Measurements from ENCODE around the gene ZNF628.

The ZNF628 gene

DNA sequence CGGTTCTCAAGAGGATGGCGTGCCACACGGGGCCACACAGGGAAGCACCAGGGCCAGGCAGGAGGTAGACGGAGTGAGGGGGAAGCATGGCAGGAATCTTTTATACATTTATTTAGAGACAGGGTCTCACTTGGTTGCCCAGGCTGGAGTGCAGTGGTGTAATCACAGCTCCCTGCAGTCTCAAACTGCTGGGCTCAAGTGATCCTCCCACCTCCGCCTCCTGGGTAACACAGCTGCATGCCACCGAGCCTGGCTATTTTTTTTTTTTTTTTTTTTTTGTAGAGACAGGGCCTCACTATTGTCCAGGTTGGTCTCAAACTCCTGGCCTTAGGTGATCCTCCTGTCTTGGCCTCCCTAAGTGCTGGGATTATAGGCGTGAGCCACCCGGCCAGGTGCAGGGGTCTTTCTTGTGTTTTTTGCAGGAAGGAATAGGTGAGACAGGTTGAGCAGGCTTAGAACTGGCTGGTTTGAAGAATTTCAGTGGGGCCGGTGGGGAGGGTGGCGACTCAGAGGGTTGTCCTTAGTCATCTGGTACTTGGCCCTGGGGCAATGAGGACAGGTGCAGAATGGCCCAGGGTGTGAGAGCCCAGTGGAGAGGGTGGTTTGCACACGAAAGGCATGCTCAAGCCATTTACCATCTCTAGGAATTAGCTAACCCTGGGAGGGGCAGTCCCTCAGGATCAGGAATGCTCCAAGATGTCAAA is 19.4 kb downstream of the ZNF628 start:
- TF ChIP-seq, protein P1, sequence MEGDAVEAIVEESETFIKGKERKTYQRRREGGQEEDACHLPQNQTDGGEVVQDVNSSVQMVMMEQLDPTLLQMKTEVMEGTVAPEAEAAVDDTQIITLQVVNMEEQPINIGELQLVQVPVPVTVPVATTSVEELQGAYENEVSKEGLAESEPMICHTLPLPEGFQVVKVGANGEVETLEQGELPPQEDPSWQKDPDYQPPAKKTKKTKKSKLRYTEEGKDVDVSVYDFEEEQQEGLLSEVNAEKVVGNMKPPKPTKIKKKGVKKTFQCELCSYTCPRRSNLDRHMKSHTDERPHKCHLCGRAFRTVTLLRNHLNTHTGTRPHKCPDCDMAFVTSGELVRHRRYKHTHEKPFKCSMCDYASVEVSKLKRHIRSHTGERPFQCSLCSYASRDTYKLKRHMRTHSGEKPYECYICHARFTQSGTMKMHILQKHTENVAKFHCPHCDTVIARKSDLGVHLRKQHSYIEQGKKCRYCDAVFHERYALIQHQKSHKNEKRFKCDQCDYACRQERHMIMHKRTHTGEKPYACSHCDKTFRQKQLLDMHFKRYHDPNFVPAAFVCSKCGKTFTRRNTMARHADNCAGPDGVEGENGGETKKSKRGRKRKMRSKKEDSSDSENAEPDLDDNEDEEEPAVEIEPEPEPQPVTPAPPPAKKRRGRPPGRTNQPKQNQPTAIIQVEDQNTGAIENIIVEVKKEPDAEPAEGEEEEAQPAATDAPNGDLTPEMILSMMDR (IDR thresholded peaks at IDR 0.05): no peak

DNA sequence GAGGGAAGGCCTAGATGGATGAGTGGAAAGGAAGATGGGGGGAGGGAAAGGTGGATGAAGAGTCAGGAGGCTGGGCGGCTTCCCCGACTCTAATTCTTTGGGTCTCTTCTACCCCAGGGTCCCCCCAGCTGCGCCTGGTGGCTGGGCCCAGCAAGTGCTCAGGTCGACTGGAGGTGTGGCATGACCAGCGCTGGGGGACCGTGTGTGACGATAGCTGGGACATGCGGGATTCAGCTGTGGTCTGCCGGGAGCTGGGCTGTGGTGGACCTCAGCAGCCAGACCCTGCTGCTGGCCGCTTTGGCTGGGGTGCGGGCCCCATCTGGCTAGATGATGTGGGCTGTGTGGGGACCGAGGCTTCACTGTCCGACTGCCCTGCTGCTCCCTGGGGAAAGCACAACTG is 21.3 kb downstream of the ZNF628 start:
- TF ChIP-seq, protein P1 (IDR thresholded peaks at IDR 0.05): no peak

DNA sequence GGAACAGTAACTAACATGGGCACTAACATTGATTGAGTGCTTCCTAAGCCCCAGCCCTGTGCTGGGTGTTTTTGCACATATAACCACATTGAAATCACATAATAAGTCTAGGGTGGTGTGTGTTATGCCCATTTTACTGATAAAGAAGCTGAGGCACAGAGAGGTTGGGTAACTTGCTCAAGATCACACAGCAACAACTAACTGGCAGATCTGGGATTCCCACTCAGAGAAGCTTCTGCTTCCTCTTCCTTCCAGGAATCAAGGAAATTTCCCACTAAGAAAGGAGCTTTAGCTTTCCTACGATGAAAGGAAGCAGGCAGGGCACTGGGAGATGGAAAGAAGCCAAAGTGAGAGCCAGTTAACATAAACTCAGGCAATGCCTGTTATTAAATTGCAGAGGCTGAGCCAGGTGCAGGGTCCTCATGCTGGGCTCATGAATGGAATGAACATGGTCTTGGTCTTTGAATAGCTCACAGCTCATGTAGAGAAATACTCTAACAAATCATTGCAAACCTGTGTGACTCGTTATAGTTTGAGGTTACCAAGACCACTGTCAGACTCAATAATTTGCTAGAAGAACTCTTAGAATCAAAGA is 21.9 kb downstream of the ZNF628 start:
- TF ChIP-seq, protein P1 (IDR thresholded peaks at IDR 0.05): no peak

DNA sequence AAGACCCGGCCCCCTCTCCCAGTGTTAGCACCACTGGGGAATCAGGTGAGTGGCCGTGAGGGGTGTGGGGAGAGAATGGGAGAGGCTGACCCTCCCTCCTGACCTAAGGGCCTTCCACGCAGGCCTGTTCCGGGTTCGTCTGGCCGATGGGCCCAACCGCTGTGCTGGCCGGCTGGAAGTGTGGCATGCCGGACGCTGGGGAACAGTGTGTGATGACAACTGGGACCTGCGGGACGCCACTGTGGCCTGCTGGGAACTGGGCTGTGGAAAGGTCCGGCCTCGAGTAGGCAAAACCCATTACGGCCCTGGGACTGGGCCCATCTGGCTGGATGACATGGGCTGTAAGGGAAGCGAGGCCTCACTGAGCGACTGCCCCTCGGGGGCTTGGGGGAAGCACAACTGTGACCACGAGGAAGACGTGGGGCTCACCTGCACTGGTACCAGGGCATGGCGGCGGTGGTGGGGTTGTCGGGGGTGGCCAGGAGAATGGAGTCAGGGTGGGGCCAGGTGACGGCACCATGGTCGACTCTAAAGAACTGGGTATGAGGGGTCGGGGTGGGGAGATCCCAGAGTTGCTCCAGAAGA is 24.0 kb downstream of the ZNF628 start:
- TF ChIP-seq, protein P1 (IDR thresholded peaks at IDR 0.05): no peak

DNA sequence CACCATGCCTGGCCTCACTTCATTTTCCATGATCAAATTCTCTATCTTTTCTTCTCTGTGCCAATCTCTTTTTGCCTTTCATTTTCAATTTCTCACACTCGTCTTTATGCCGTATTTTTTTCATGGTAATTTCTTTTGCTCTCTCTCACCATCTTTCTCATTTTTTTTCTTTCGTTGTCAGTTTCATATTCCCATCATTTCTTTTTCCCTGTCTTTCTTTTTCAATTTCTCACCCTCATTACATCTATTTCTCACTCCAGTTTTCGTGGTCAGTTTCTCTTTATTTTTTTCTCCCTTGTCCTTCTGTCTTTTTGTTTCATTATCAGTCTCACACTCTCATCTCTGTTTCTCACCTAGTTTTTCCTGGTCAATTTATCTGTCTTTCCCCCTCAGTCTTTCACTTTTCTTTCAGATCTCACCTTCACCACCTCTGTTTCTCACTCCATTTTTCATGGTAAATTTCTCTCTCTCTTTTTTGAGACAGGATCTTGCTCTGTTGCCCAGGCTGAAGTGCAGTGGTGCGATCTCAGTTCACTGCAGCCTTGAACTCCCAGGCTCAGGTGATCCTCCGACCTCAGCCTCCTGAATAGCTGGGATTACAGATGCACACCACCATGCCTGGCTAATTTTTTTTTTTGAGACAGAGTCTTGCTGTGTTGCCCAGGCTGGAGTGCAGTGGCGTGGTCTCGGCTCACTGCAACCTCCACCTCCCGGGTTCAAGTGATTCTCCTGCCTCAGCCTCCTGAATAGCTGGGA is 26.0 kb downstream of the ZNF628 start:
- TF ChIP-seq, protein P1 (IDR thresholded peaks at IDR 0.05): no peak

DNA sequence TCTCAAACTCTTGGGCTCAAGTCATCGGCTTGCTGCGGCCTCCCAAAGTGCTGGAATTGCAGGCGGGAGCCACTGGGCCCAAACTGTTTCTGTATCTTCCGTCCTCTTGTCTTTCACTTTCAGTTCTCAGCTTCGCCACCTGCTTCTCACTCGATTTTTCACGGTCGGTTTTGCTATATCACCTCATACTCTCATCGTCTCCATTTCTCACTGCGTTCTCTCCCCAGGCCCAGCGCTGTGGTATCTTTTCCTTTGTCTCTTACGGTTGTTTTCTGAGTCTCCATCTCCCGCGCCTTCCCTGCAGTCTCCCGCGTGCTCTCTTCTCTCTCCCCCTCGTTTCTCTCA is 26.7 kb downstream of the ZNF628 start:
- TF ChIP-seq, protein P1 (IDR thresholded peaks at IDR 0.05): no peak

DNA sequence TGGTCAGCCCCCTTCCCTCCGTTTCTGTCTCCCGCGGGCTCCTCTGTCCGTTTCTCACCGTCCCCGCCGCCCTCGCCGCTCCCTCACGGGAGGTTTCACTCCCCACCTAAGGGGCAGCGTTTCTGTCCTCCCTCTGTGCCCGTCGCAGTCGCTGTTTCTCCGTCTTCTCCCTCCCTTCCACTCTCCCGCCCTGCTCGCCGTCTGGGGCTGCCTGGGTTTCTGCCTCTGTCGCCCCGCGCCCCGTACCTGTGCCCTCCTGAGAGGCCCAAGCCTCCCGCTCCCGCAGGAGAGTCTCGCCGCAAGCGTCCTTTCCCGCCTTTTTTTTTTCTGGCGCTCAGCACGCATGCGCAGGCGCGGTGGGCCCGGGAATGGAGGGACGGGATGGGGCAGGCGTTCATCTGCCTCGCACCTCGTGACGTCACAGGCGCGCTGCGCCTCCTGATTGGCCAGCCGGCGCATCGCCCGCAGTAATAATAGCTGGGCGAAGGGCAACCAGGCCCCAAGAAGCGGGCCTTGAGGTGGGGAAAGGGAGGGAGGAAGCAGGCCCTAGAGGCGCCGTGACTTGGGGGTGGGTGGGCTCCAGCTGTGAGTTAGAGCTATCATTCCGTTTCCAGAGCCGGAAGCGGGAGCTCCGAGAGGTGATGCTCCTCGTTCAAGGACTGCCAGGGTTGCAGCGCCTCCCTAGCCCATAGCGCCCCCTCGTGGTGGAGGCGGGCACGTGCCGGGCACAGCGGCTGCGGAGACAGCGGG is 27.3 kb downstream of the ZNF628 start:
- TF ChIP-seq, protein P1 (IDR thresholded peaks at IDR 0.05): peak; percentile 89

Data from LNCAP (cell line).